NCI-H748 treated with DMSO at 0.1 percent for 48 hours (cell line): ENCODE data around the gene GRM1.

Experiments
- DNase-seq: peaks from one replicate; lab custom pipeline; 2025; lab: John Stamatoyannopoulos, UW

Gene GRM1

DNA sequence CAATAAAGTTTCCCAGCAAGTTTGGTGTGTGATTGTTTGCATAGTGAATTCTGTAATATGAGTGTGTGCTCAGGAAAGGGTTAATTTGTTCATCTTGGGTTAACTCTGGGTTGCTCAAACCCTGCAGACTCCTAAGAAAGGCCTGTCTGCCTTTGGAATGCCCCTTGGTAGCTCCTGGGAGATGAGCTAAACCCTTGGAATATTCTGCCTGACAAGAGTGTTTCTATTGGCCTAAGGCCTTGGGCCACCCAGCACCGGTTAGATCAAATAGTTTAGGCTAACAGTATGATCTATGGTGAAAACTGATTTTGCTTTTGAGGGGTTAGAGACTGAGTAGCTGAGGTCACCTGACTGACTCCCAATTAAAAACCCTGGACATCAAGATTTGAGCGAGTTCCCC is 248.3 kb downstream of the GRM1 start:
- no peak for DNase-seq

DNA sequence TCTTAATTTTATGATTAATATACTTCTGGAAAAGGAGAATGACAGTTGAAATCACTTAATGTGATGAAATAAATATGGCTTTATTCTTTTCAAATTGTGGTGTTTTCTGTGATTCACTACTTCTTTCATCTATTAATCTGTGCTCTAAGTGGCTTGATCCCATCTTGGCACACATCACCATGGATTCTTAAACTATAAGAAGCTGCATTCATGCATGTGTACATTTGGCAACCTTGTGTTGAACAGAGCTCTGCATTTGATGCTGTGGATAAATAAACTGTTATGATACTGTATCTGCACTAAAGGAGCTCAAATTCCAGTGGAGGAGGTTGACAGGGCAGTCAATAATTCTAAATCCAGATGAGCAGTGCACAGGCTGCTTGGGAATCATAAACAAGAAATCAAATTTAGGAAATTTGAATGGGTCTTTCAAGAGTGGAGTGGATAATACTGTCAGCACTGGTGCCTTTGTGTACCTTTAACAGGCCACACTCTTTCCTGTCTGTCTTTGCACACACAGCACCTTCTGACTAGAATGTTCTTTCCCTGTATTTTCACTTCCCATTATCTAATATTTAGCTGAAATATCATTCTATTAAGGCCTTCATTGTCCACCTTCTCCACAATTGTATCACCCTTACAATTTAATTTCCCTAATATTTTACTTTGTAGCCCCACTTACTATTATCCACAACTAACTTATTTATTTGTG is 252.9 kb downstream of the GRM1 start:
- no peak for DNase-seq

DNA sequence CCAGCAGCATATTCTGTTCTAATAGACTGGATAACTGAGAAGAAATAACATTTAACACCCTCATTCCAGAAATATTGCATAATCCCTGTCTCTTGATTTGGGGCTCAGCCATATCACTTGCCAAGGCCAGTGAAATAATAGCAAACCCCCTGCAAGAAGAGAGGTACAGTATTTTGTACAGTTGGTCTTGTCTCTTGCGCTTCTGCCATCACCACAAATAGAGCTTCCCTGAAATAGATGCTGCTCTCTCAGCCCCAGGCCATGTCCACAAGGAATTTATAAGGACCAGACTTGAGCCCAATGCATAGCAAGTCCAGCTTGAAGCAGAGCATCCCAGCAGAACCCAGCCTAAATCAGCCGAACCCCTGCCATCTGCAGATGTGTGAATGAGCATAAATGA is 254.0 kb downstream of the GRM1 start:
- no peak for DNase-seq

DNA sequence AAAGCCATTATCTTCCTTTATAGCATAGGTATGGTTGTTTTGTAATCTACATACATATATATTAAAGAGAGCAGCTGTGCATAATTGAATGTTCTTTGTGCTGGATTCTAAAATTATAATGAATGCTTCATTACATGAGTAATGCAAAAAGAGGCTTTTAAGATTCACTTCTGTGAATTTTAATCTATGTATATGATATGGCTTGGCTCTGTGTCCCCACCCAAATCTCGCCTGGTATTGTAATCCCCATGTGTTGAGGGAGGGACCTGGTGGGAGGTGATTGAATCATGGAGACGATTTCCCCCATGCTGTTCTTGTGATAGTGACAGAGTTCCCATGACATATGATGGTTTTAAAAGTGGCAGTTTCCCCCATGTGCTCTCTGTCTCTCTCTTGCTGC is 255.4 kb downstream of the GRM1 start:
- DNase-seq: no peak

DNA sequence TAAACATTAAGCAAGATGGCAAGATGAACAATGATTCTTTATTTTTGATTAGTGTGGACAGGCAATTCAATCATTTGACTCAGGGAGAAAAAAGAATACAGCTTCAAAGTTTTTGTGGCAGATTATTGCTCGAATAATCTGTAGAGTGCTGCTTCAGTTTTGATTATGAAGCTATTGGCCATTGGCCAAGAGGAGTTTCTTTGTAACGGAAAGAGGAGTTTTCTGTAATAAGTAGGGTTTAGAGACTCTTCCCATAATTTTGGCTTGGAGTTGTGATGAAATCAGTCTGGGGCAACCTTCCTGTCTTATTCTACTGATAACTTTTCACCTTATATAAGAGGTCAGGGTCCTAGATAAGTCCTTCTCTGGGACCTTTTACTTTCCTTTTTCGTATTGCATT is 258.1 kb downstream of the GRM1 start:
- DNase-seq: no peak

DNA sequence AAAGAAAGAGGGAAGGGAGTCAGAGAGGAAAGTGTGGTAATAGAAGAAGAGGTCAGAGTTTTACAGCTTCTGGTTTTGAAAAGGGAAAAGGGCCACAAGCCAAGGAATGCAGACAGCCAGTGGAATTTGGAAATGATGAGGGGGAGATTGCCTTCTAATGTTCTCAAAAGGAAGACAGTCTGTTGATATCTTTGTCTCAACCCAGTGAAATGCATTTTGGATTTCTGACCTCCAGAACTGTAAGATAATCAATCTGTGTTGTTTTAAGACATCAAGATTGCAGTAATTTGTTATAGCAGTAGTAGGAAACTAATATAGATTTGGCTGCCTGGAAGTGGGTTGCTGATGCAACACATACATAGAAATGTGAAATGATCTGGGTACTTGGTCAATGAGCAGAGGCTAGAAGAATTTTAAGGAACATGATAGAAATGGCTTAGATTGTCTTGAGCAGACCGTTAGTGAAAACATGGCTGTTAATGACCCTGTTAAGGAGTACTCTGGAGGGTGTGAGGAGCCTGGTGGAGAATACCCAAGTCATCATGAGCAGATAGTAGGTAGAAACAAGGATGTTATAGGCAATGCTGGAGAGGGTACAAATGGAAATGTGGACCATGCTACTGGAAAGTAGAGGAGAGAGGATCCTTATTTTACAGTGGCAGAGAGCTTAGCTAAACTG is 259.0 kb downstream of the GRM1 start:
- no peak for DNase-seq

DNA sequence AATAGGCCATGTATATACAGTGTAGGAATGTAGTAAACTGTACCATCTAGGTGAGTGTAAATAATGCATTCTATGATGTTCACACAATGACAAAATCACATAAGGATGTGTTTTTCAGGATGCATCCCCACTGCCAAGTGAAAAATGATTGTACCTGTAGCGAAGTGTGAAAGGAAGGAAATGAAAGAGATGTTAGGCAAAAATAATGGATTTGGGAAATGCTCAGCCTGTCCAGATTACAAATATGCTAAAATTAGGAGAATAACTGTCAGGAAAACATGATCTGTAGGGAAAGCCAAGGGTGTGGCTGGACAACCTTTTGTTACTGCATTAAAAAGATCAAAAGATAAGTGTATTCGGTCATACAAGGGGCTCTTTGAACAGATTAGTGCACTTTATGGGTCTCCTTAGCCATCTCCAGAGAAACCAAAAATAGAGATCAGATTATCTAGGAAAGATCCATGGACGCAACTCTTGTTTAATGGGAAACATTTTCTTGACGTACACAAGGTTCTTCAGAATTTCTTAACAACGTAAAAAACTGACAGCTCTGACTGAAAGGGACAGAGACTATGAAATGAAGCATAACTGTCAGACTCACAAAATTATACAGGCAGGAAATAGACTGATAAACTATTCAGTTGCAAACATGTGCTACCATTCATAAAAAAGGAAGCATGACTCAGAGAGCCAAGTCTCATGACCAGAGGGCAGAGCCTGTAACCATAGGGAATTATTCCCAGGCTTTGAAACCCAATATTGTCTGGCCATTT is 261.1 kb downstream of the GRM1 start:
- no peak for DNase-seq

DNA sequence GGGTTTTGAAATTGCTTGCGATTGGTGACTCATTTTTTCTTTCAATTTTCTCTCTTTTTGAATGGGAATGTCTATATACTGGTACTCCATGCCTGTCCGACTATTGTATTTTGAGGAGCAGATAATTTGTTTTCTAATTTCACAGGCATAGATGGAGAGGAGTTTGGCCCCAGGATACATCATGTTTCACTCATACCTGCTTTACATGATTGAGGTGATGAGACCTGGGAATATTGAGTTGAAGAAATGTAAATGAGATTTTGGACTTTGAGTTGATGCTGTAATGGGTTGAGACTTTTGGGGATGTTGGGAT is 261.7 kb downstream of the GRM1 start:
- DNase-seq: no peak

DNA sequence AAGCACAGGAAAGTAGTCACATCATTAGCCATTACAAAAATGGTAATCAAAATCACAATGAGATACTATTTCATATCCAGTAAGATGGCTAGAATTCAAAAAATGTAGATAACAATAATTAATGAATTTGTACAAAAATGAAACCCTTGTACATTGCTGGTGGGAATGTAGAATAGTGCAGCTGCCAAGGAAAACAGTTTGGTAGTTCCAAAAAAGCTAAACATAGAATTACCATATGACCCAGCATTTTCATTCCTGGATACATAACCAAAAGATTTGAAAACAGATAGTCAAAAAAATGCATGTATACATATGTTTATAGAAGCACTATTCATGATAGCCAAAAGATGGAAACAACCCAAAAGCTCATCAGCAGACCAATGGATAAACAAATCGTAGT is 263.6 kb downstream of the GRM1 start:
- no peak for DNase-seq

DNA sequence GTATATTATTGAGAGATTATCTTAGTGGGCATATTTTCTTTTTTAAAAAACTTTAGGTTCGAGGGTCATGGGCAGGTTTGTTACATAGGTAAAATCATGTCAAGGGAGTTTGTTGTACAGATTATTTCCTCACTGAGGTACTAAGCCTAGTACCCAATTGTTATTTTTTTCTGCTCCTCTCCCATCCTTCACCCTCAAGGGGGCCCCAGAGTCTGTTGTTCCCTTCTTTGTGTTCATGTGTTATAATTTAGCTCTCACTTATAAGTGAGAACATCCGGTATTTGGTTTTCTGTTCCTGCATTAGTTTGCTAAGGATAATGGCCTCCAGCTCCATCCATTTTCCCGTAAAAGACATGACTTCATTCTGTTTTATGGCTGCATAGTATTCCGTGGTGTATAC is 266.8 kb downstream of the GRM1 start:
- DNase-seq: no peak

DNA sequence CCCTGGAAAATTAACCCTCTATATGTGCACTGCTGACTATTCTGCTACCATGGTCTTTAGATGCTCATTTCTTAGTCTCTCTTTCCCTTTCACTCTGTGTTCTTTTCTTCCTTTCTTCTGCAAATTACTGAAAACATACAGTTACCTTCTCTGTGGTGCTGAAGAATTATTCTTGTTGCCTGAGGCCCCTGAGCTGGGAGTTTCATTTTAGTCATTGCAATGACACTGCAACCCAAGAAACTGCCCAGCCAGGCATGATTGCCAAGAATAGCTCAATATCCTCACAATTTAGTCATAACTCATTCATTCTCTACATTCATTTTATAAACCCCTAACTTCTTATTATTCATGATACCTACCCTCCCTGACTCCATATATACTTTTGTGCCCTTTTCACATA is 269.0 kb downstream of the GRM1 start:
- DNase-seq: no peak

DNA sequence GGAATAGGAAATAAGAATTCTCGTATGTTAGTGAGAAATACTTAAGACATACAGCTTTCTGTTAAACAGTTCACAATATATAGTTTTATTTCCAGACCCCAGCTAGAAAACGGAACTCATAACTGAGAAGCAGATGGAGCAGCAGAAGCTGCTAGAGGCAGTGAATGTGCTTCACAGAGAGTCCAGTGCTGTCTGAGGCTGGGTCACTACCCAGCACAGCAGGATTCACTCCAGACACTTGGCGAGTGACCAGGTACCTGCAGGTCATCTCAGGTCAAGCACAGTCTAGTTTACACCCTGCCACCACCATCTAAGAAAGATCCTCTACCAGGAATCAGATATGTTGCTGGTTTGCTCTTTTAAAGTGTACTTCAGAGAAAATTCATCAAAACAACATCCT is 271.7 kb downstream of the GRM1 start:
- no peak for DNase-seq

DNA sequence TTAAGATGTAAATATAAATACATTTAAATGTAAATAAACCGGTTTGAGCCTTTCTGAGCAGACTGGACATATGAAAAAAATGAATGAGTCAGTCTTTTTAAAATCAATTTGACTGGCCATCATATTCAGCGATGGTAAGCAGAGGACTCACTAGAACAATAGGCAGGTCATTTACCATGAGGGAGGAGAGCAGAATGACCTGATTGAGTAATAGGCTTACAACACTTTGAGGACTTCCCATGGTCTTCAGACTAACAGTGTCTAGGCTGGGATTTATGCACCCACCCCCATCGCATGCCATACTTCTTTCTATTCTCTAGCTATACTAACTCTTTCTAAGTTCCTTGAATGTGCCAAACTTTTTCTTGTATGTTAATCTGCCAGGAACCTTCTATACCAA is 272.9 kb downstream of the GRM1 start:
- no peak for DNase-seq

DNA sequence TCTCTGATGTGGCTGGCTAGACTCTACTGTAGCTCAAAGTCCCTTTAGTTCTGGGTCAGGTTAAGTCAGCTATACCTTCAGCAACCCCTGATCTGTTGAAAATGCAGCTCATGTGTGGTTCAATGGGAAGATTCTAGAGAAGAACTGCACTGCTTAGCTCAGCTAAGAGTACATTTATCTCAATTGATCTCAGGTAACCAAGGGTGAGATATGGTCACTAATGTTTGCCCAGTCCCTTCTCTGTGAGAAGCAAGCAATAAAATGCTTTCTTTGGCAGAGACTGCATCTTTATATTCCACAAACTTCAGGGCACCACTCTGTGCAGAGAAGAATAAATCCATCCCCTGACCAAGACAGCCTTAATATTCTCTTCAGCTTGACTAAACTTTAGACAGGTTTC is 274.1 kb downstream of the GRM1 start:
- DNase-seq: no peak

DNA sequence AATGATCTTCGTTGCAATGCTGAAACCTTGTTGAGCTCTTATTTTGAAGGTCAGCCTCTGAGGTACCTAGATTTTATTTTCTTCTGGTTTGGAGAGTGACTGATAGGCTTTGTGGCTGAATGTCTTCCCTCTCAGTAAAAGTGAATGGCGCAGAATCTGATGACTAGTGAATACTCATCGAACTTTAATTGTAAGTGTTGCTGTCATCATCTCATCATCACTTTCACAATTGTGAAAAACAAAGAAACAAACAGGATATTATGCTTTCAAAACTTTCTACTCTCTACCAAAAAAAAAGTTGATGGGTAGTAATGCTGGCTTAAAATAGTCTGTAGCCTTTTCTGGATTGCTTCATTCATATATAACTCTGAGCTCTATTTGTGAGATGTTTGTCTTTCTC is 275.3 kb downstream of the GRM1 start:
- DNase-seq: no peak

DNA sequence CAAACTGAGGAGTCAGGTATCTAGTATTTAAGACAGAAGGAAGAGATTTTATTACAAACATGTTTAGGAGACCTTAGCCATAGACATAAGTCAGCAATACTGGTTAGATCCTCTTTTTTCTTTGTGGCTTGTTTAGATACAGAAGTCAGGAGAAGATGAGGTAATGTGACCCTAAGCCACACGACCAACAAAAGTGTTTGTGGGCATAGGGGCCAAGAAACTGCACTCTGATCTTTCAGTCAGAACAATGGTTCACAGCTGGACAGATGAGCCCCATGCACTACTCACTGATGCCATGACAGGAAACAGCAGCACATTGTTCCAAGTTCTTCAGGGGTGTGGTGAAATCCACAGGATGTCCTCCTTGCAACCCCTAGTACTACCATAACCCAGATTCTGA is 276.2 kb downstream of the GRM1 start:
- DNase-seq: no peak

DNA sequence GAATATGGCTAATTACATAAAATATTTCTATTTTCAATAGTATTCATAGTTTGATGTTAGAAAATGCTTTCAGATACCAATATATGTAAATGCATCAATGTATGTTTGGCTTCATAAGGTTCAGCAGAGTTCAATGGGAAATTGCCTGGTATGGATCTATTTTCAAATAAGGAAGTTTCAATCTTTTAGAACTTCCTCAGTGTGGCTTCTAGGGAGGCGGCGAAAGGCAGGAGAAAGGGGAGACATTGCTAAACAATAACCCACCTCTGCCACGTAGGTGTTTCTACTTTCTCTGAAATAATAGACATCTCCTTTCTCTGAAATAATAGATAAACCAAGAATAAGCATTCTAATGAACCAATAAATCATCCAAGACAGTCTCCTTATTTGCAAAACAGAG is 277.1 kb downstream of the GRM1 start:
- no peak for DNase-seq

DNA sequence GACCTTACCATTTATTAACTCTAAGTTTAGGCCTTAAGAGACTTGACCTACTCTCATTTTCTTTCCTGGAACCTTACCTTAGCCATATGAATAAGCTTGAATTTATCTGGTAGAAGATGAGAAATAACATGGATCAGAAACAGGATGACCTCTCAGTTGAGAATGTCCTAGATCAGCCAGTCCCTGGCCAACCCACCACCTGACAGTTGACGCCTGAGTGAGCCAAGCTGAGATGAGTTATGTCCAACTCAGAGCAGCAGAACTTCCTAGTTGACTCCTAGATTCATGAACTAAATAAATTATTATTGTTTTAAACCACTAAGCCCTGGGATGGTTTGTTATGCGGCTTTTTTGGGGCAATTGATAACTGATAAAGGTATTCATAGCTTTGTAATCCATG is 281.8 kb downstream of the GRM1 start:
- DNase-seq: no peak

DNA sequence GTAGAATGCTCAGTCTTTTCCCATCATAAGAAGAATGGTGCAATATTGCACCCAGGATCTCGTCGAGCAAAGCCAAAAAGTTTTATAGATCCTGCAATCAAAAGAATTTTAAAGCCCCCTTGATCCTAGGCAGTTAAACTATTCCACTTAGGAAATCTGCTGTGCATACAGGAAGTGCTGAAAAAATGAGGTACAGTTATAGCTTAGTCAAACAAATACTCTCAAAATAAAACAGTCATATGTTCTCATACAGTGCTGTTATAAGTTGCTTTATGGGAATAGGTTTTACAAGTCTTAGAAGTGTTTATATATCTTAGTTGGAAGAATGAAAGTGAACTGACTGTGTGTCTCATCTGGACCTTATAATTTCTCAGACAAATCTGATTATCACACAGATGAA is 282.2 kb downstream of the GRM1 start:
- DNase-seq: no peak

DNA sequence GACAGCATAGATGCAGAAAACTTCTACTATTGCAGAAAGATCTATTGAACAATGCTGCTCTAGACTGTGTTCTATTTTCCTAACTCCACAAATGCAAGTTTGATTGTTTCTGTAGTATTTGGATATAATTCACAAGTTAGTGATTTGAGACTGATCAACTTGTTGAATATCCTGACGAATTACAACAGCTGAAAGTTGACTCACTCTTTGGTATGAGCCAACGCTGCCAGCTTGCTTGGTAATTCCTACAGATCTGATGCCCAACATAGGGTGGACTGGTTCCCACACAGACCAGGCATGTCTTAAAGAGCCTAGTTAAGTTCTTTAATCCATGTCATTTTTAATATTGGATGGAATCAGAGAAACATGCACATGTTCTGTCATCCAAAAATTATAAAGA is 283.7 kb downstream of the GRM1 start:
- no peak for DNase-seq

DNA sequence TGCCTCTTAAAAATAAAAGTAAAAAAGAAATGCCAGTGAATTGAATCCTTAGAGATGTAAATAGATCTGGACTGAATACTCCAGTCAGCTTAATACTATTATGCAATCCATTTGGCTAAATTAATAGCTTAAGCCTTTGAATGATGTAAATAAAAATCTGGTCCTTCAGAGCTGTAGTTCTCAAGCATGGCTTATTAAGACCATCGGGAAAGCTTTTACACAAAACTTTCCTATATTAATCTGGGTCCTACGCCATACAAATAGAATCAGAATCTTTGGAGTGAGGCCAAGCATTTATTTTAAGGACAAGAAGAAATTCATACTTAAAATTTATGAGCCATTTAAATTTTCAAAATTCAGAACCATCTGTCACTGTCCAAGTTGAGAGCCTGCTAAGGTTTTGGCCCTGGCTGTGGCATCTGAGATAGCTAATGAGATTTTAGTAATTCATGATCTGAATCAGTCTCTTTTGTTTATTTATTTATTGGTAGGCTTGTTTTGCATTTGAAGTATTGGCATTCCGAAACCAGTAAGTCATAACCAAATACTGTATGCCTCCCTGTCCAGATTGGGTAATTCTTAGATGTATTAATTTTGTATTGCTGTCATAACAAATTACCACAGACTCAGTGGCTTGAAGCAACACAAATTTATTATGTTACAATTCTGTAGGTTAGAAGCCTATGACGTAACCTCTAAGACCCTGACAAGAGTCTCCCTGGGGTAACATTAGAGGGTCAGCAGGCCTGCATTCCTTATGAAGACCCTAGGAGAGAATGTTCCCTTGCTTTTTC is 286.7 kb downstream of the GRM1 start:
- no peak for DNase-seq

DNA sequence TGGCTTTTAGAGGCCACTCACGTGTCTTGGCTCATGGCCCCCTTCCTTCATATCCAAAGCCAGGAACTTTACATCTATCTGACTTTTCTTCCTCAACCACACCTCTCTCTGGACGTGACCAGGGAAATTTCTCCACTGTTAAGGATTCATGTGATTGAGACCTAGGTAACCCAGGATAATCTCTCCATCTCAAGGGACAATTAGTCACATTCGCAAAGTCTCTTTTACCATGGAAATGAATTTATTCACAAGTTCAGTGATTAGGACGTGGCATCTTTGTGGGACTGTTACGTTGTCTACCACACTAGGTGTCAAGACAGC is 287.3 kb downstream of the GRM1 start:
- no peak for DNase-seq

DNA sequence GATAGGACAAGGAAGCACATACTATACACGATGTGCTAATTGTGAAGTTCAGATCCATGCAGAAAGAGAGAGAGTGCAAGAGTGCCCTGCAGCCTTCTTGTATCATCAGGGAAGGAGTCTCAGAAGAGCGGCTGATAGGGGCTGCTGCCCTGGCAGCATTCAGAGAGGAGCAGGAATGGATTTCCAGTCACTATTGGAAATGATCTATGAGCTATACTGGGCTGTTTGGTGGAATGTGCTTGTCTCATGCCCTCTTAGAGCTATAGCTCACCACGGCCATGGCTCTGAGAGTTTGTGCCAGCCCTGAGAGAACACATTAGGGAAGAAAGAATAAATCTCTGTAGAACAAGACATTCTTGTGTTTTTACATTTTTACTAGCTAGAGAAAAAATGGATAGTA is 302.2 kb downstream of the GRM1 start:
- no peak for DNase-seq
